HG03097 (cell line): ENCODE measurements around the gene ALDH6A1.

Source experiments
- ATAC-seq: cut with Tn5 transposase; IDR thresholded peaks from one replicate; pipeline ENCODE4 v1.9.1; 2021; ENCODE audit not compliant: unreplicated experiment, low FRiP score

The ALDH6A1 gene

GRCh38 chr14:74049876-74050495 is 34.3 kb downstream of the ALDH6A1 start:
- ATAC-seq = no peak

- no peak for ATAC-seq
Measured at GRCh38 chr14:74048281-74048680, 36.0 kb downstream of the ALDH6A1 start.

GRCh38 chr14:74045522-74045921 is 38.7 kb downstream of the ALDH6A1 start:
- no peak for ATAC-seq

GRCh38 chr14:74042296-74042695 is 42.0 kb downstream of the ALDH6A1 start:
- ATAC-seq = no peak

- no peak for ATAC-seq
Measured at GRCh38 chr14:74038020-74038859, 46.0 kb downstream of the ALDH6A1 start.

GRCh38 chr14:74035556-74035955 is 48.7 kb downstream of the ALDH6A1 start:
- ATAC-seq = no peak

- ATAC-seq = no peak
Measured at GRCh38 chr14:74034572-74034971, 49.7 kb downstream of the ALDH6A1 start.

GRCh38 chr14:74029136-74029535 is 55.1 kb downstream of the ALDH6A1 start:
- ATAC-seq = no peak

- no peak for ATAC-seq
Measured at GRCh38 chr14:74022346-74022745, 61.9 kb downstream of the ALDH6A1 start.

- ATAC-seq = no peak
Measured at GRCh38 chr14:74019408-74020137, 64.7 kb downstream of the ALDH6A1 start.

- ATAC-seq = peak; percentile 80
Measured at GRCh38 chr14:74018586-74019407, 65.5 kb downstream of the ALDH6A1 start, which contains the start of the genes BBOF1 and ENTPD5. TSS of gene BBOF1 (plus strand) at chr14:74019349. CDS start at chr14:74019479, 130 bp downstream. TSS of gene ENTPD5 (minus strand) at chr14:74019288. CDS start at chr14:73988102, 31,186 bp downstream.

GRCh38 chr14:74018174-74018585 is 66.1 kb downstream of the ALDH6A1 start:
- no peak for ATAC-seq

GRCh38 chr14:74015963-74016362 is 68.3 kb downstream of the ALDH6A1 start:
- ATAC-seq = no peak

- no peak for ATAC-seq
Measured at GRCh38 chr14:74015176-74015575, 69.1 kb downstream of the ALDH6A1 start.

- ATAC-seq = no peak
Measured at GRCh38 chr14:74014299-74014698, 70.0 kb downstream of the ALDH6A1 start.

GRCh38 chr14:74008843-74009499 is 75.3 kb downstream of the ALDH6A1 start:
- no peak for ATAC-seq
